ENCODE data around the gene MAPRE3. TPM values are rescaled to one million over a fixed set of nuclear protein-coding genes. Genes with fewer than 3 reads are reported as not detected.

The MAPRE3 gene
- total and polyA plus RNA-seq, 2 experiments from 2014 or later = 7.9 to 23.0 TPM

GRCh38 chr2:27076323-27076722, 105.9 kb downstream of the MAPRE3 start:
- Histone ChIP-seq H2AFZ (no peak overlapping the region; the same call in 1 of the 2 replicates), H3K9me3 (ENCODE audit: low read depth) (no peaks in the 10 kb centered on the region), H3K27me3 (replicated peaks; ENCODE audit: insufficient read depth) (no peaks in the 10 kb centered on the region), H3K4me3 (no peak overlapping the region), H3K9me2 (ENCODE audit: insufficient read depth) (no peaks in the 10 kb centered on the region), H3K9ac (no peak overlapping the region), H3F3A (ENCODE audit: insufficient read depth) (no peaks in the 10 kb centered on the region), H3K4me1 (ENCODE audit: insufficient read depth) (peaks cover 12% of the 10 kb centered on the region), H3K27ac (no peak overlapping the region), H3K79me2 (ENCODE audit: insufficient read depth) (peaks cover 26% of the 10 kb centered on the region), H3K4me2 (ENCODE audit: unreplicated experiment) (no peak overlapping the region), H3K36me3 (ENCODE audit: low read depth) (no peaks in the 10 kb centered on the region), H4K20me1 (ENCODE audit: insufficient read depth) (no peaks in the 10 kb centered on the region)
- TF ChIP-seq EZH2phosphoT487 (IDR thresholded peaks at IDR 0.05; ENCODE audit: insufficient read depth, low read depth) = no peak
- TF ChIP-seq EZH2 (IDR thresholded peaks at IDR 0.05; ENCODE audit: insufficient read depth, poor library complexity, severe bottlenecking) = no peak
- in situ Hi-C loops (cut with MboI) = no loop called here
- no peak for DNase-seq
- 72 to 77% methylated on average over 4 of the region's 4 CpGs for WGBS, 2 experiments (ENCODE audit: low coverage in 1 of 2, low lambda C conversion rate in 2 of 2, missing lambda C conversion rate in 2 of 2)

Other genes with a start within 250 kb of the MAPRE3 start
- gene SLC35F6, start 206.4 kb upstream of the MAPRE3 start, total RNA-seq (2014; rRNA removed; shearing (Covaris generic)) = 45.4 and 46.9 TPM in 2 replicates
- 36.6 and 37.1 TPM in 2 replicates for gene SLC35F6, start 206.4 kb upstream of the MAPRE3 start, polyA plus RNA-seq (2016; fragmentation: Nextera tagmentation; extraction: Ambion mirVana)
- gene CENPA, start 184.6 kb upstream of the MAPRE3 start, total RNA-seq (2014; rRNA removed; shearing (Covaris generic)) = 5.7 and 8.1 TPM in 2 replicates
- gene CENPA, start 184.6 kb upstream of the MAPRE3 start, polyA plus RNA-seq (2016; fragmentation: Nextera tagmentation; extraction: Ambion mirVana) = 9.1 and 12.1 TPM in 2 replicates
- not detected in 2 replicates for gene DPYSL5, start 122.5 kb upstream of the MAPRE3 start, total RNA-seq (2014; rRNA removed; shearing (Covaris generic))
- gene DPYSL5, start 122.5 kb upstream of the MAPRE3 start, polyA plus RNA-seq (2016; fragmentation: Nextera tagmentation; extraction: Ambion mirVana) = not detected in 2 replicates
- gene TMEM214, start 62.3 kb downstream of the MAPRE3 start, total RNA-seq (2014; rRNA removed; shearing (Covaris generic)) = 74.9 and 90.4 TPM in 2 replicates
- 70.9 and 75.7 TPM in 2 replicates for gene TMEM214, start 62.3 kb downstream of the MAPRE3 start, polyA plus RNA-seq (2016; fragmentation: Nextera tagmentation; extraction: Ambion mirVana)
- gene AGBL5, start 81.0 kb downstream of the MAPRE3 start, total RNA-seq (2014; rRNA removed; shearing (Covaris generic)) = 15.2 and 17.8 TPM in 2 replicates
- gene AGBL5, start 81.0 kb downstream of the MAPRE3 start, polyA plus RNA-seq (2016; fragmentation: Nextera tagmentation; extraction: Ambion mirVana) = 19.7 TPM in 2 replicates
- gene OST4, start 101.0 kb downstream of the MAPRE3 start, total RNA-seq (2014; rRNA removed; shearing (Covaris generic)) = 445 and 499 TPM in 2 replicates
- 906 and 942 TPM in 2 replicates for gene OST4, start 101.0 kb downstream of the MAPRE3 start, polyA plus RNA-seq (2016; fragmentation: Nextera tagmentation; extraction: Ambion mirVana)
- gene EMILIN1, start 108.0 kb downstream of the MAPRE3 start, total RNA-seq (2014; rRNA removed; shearing (Covaris generic)) = 219 and 229 TPM in 2 replicates
- 61.5 and 65.0 TPM in 2 replicates for gene EMILIN1, start 108.0 kb downstream of the MAPRE3 start, polyA plus RNA-seq (2016; fragmentation: Nextera tagmentation; extraction: Ambion mirVana)
- gene KHK, start 116.1 kb downstream of the MAPRE3 start, total RNA-seq (2014; rRNA removed; shearing (Covaris generic)) = not detected in 2 replicates
- 0.24 and 0.51 TPM in 2 replicates for gene KHK, start 116.1 kb downstream of the MAPRE3 start, polyA plus RNA-seq (2016; fragmentation: Nextera tagmentation; extraction: Ambion mirVana)
- 19.2 and 23.3 TPM in 2 replicates for gene CGREF1, start 148.5 kb downstream of the MAPRE3 start, total RNA-seq (2014; rRNA removed; shearing (Covaris generic))
- 17.2 and 17.8 TPM in 2 replicates for gene CGREF1, start 148.5 kb downstream of the MAPRE3 start, polyA plus RNA-seq (2016; fragmentation: Nextera tagmentation; extraction: Ambion mirVana)
- not detected in 2 replicates for gene ABHD1, start 153.2 kb downstream of the MAPRE3 start, total RNA-seq (2014; rRNA removed; shearing (Covaris generic))
- not detected in 2 replicates for gene ABHD1, start 153.2 kb downstream of the MAPRE3 start, polyA plus RNA-seq (2016; fragmentation: Nextera tagmentation; extraction: Ambion mirVana)
- gene PREB, start 164.0 kb downstream of the MAPRE3 start, total RNA-seq (2014; rRNA removed; shearing (Covaris generic)) = 52.2 and 55.9 TPM in 2 replicates
- 40.8 and 45.0 TPM in 2 replicates for gene PREB, start 164.0 kb downstream of the MAPRE3 start, polyA plus RNA-seq (2016; fragmentation: Nextera tagmentation; extraction: Ambion mirVana)
- gene PRR30, start 168.8 kb downstream of the MAPRE3 start, total RNA-seq (2014; rRNA removed; shearing (Covaris generic)) = not detected in 2 replicates
- gene PRR30, start 168.8 kb downstream of the MAPRE3 start, polyA plus RNA-seq (2016; fragmentation: Nextera tagmentation; extraction: Ambion mirVana) = not detected in 2 replicates
- gene TCF23, start 178.4 kb downstream of the MAPRE3 start, total RNA-seq (2014; rRNA removed; shearing (Covaris generic)) = not detected in 2 replicates
- not detected in 2 replicates for gene TCF23, start 178.4 kb downstream of the MAPRE3 start, polyA plus RNA-seq (2016; fragmentation: Nextera tagmentation; extraction: Ambion mirVana)
- 170 and 214 TPM in 2 replicates for gene ATRAID, start 241.4 kb downstream of the MAPRE3 start, total RNA-seq (2014; rRNA removed; shearing (Covaris generic))
- gene ATRAID, start 241.4 kb downstream of the MAPRE3 start, polyA plus RNA-seq (2016; fragmentation: Nextera tagmentation; extraction: Ambion mirVana) = 304 and 311 TPM in 2 replicates
- 13.5 and 19.9 TPM in 2 replicates for gene SLC5A6, start 241.6 kb downstream of the MAPRE3 start, total RNA-seq (2014; rRNA removed; shearing (Covaris generic))
- gene SLC5A6, start 241.6 kb downstream of the MAPRE3 start, polyA plus RNA-seq (2016; fragmentation: Nextera tagmentation; extraction: Ambion mirVana) = 9.4 and 10.4 TPM in 2 replicates
- 23.9 and 27.7 TPM in 2 replicates for gene CAD, start 246.7 kb downstream of the MAPRE3 start, total RNA-seq (2014; rRNA removed; shearing (Covaris generic))
- gene CAD, start 246.7 kb downstream of the MAPRE3 start, polyA plus RNA-seq (2016; fragmentation: Nextera tagmentation; extraction: Ambion mirVana) = 17.1 and 19.2 TPM in 2 replicates